HG03378 (cell line): Measurements from ENCODE around the gene TCFL5.
"Not testable (repeated sequence)": the region's sequence is repeated elsewhere in the genome, so short reads cannot be mapped to it uniquely, and the experiment has no call there.

Experiments
- ATAC-seq: cut with Tn5 transposase; IDR thresholded peaks from one replicate; pipeline ENCODE4 v1.9.1; 2021; ENCODE audit warnings: mild to moderate bottlenecking, moderate library complexity; ENCODE audit not compliant: unreplicated experiment

Gene TCFL5

DNA sequence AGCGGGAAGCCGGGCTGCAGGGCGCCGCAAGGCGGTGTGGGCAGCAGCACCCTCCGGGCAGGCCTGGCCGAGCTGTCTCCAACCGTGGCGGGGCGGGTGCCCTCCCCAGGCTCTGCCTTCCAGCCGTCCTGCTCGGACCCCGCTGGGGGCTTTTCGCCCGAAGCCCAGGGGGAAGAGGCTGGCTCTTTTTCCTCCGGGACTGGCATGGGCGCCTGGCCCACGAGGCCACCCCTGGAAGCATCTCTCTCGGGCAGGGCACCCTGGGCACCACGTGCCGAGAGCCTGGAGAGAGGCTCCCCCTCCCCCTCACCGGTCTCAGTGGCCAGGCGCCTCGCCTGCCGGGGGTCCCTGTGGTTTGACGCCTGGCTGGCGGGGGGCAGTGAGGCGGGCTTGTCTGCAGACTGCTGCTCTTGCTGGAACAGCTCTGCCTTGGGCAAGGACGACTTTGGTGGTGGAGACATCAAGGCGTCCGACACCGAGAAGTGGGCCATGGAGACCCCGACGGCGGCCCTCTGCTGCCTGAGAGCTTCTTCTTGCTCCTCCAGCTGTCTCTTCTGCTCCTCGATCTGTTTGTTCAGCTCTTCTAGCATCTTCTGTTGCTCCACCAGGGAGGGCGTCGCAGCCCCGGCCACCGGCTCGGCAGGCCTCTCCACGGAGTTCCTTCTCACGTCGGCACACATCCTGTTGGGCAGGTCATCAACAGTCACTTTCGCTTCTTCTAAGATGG, 19.5 kb upstream of the TCFL5 start:
- no peak for ATAC-seq

DNA sequence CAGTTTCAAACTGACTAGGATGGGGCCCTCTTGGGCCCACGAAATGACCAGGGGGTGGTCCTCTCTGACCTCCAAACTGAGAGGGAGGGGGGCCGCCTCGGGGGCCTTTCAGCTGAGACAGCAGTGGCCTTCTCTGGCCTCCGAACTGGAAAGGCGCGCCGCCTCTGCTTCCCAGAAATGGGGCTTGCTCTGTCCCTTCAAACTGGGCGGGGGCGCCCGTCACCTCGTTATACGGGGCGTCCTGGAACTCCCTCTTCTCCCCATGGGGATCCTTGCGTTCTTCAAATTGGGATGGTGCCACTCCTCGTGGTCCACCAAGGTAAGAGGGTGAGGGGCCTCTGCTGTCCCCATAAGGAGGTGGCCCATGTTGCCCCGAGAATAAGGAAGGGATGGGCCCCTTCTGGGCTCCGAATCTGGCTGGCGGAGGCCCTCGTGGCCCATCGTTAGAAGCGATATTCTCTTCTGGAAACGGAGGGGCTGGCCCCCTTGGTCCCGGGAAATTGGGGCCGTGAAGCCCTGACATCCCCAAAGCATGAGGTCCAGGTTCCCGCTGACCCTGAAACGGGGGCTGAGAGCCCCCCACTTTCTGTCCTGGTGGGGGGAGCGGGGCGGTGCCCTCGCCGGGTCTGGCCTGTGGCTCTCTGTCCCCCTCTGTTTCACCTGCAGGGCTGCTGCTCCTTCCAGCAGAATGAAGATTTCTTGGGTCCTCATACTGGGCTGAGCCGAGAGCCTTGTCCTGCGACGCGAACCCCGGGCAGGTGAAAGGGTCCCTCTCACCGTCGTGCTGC, 18.7 kb upstream of the TCFL5 start:
- ATAC-seq: no peak

DNA sequence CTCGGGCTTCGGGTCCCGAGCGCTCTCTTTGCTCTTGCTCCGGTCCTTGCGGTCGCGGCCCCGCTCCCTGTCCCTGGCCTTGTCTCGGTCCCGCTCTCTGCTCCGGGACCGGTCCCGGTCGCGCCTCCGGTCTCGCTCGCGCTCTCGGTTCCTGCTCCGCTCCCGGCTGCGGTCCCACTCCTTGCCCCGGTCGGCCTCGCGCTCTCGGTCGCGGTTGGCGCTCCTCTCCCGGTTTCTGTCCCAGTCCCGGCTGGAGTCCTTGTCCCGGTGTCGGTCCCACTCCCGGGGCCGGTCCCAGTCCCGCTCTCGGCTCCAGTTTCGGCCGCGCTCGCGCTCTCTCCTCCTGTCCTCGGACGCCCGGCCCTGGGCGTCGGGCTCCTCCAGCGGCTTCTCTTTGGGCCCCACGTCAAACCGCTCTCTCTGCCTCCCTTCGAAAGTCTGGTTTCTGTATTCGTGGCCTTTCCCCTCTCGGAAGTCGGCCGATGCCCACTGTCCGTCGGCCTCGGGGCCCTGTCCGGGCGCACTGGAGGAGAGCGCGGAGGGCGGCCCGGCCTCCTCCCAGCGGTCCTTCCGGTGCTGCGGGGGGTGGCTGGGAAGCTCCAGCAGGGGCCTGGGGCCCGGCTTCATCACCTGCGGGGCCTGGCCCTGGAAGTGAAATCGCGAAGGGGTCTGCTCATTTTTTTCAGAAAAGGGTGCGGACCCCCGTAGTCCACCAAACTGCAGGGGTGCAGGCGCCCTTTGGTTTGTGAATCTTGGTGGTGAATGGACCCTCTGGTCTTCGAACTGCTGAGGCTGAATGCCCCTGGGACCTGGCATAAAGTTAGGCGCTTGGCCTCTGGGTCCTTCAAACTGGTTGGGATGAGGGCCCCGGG, 17.9 kb upstream of the TCFL5 start:
- ATAC-seq: no peak

DNA sequence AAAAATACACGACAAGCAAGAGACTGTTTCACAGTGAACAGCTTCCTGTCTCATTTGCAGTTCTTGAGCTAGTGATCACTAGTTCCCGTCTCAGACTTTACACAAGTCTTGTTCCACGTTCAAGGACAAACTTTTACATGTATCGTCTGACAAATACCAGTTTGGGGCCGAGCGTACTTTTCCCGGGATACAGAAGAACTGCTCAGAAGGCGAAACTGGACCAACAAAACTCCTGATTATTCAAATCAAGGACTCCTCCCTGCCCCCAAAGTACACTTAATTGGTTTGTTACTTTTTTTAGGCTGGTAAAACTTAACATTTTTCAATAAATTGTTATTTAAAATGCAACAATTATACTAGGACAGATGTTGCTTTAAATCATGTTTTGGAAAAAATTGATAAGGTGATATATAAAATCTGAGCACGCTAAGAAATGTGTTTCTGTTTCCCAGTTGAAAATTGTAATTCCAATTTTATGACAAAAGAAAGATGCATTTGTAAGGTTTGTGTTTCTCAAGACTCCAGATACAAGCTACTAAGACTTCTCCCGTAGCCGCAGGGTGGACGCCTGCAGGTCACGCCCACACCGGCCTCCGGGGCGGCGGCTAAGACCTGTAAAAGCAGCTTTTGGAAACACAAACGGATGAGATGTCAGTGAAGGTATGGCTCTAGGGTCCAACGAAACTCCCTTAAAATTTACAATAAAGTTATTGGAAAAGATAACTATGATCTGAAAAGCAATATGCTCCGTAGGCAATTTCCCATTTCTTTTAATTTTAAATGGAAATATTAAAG, 16.8 kb upstream of the TCFL5 start:
- no peak for ATAC-seq

DNA sequence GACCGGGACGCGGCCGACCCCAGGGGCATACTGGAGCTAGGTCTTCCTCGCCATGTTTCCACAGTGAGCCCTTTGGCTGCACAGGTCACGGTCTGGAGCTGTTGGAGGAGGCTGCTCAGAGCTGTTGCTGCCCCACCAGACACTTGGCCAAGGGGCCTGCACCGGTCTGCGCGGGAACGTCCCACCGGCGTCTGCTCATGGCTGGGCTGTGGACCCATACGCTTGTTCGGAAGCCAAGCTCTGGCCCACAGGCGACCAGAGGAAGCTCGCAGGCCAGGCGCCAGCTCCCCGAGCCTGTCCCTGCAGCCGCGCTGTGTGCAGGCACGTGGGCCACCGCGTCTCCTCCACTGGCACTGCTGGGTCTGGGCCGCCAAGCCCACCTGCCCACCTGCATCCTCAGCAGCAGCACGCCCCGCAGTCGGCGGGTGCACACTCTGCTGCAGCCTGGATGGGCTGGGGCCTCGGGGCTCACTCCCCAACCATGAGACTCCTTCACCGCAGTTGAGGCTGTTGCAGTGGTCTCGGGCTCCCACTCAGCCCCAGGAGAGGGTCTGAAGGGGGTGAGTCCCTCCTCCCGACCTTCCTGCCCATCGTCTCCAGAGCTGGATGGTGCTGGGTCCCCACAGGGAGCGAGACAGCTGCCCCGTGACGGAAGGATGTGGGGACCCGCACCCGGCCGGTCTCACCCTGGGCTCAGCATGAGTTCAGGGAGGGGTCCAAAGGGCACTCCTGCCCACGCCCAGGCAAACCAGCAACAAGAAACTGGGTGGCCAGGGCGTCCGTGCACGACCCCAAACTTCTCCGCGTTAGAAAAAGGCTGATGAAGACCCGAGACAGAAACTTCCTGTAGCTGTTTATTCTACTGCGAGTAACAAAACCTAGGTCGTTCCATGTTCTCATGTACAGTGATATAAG, 15.5 kb upstream of the TCFL5 start:
- ATAC-seq: no peak

DNA sequence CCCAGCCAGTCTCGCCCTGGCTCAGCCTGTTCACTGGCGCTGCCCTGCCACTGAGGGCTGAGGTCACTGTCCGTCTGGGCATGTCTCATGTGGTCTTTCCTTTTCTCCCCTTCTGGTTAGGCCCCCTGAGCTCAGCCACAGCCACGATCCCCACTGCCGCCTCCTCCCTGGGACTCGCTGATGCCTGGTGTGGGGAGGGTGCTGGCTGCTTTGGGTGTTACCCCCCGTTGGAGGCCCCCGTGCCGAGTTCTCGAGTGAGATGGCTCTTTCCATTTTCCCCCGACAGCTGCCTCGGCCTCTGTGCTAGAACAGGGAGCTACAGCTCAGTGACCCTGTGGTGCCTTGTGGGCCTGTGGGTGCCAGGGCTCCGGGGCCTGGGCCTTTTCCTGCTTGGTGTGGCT, 14.9 kb upstream of the TCFL5 start:
- no peak for ATAC-seq

DNA sequence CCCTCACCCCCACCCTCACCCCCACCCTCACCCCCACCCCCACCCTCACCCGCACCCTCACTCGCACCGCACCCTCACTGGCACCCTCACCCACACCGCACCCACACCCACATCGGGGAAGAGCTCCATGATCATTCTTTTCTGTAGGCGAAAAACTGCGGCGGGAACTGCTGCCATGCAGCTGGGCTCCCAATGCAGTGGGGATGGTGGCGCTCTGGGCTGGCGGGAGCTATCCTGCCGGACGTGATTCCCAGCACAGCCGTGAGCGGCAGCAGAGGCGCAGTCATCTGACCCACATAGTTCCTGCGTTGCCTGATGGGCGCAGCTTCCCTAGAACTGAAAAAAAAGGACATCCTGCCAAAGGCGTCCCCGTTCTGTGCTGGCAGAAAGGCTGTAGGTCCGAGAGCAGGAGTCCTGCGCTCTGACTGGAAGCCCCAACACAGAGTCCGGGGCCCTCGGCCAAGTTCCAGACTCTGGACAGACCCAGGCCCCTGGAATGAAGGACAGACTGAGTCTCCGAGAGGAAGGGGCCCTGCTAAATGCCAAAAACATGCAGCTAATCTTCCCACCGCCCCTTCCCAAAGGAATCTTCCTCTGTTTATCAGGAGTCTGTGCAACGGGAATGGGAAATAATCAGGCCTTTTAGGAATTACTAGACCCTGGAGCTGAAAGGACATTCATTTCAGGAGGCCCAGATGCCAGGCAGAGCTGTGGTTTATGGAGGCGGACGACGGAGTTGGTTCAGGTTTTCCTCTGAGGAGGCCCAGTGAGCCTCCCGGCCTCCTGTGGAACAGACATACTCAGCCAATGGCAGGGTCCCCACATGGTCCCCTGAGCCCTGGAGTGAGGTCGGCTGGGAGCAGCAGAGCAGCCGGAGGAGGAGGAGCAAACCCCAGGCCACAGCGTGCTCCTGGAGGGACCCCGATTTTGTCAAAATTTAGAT, 14.1 kb upstream of the TCFL5 start:
- ATAC-seq: no peak

DNA sequence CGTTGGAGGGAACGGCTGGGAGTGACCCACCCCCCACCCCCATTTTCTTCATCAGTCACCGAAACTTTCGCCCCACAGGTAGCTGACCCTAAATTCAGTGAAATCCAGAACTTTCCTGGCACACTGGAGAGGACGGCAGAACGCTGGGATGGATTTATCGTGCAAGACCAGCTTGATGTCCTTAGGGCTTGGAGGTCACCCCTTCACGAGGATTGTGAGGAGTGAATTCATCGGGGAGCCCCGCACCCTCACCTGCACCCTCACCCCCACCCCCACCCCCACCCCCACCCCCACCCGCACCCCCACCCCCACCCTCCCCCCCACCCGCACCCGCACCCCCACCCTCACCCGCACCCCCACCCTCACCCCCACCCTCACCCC, 13.3 kb upstream of the TCFL5 start:
- no peak for ATAC-seq

DNA sequence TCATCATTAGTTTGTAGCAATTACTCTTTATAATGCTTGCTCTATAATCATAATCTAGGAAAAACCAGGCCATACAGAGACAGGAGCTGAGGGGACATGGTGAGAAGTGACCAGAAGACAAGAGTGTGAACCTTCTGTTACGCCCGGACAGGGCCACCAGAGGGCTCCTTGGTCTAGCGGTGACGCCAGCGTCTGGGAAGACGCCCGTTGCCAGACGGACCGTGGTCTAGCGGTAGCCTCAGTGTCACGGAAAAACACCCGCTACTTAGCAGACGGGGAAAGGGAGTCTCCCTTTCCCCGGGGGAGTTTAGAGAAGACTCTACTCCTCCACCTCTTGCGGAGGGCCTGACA, 12.0 kb upstream of the TCFL5 start:
- ATAC-seq: not testable (repeated sequence)

DNA sequence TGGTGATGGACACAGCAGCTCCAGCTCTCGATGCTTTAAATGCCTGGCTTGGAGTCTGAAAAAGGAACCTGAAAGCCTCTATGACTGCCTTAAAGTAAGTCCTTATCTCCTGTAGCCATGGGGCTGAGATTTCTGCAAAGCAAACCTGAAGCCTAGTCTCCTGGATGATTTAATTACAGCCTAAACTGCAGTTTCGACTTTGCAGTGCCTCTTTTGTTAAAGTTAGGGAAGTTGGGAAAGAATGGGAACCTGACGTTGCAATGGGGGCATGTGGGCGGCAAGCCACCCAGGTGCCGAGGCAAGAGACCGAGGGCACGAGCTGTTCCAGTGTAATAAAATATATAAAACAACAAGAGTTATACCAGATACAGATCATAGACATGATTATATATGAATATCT, 11.7 kb upstream of the TCFL5 start:
- no peak for ATAC-seq

DNA sequence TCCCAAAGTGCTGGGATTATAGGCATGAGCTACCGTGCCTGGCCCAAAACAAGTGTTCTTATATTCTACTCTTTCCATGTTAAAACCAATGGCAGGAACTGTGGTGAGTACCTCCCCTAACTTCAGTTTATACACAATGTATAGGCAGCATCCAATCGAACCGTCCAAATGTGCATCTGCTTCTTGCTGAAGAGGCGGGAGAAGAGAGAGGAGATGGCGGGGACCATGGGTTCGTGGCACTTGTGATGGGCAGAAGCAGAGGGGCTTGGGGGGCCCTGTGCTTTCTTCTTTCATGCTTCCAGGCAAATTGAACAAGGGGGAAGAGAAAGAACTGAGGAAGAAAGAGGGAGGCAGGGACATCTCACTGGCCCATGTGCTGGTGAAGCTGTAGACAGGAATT, 11.2 kb upstream of the TCFL5 start:
- no peak for ATAC-seq

DNA sequence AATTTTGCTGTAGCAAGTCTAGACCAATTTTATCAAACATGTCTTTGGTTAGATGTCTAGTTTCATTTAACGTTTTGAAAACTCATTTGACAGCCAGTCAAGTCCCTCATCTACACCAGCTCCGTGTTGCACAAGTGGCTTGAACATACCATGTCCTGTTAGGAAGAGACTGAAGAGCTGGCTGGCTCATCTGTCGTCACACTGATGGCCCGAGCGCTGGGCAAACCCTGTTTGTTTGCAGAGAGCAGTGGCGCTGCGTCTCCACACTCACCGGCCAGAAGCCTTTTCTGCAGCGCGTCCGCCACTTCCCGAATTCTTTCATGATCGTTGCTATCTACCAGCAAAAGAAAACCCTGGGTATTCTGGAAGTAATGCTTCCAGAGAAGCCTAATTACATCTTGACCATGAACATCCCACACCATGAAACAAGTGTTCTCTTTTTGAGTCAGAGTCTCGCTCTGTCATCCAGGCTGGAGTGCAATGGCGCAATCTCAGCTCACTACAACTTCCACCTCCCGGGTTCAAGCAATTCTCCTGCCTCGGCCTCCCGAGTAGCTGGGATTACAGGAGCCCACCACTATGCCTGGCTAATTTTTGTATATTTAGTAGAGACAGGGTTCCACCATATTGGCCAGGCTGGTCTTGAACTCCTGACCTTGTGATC, 10.7 kb upstream of the TCFL5 start:
- no peak for ATAC-seq

DNA sequence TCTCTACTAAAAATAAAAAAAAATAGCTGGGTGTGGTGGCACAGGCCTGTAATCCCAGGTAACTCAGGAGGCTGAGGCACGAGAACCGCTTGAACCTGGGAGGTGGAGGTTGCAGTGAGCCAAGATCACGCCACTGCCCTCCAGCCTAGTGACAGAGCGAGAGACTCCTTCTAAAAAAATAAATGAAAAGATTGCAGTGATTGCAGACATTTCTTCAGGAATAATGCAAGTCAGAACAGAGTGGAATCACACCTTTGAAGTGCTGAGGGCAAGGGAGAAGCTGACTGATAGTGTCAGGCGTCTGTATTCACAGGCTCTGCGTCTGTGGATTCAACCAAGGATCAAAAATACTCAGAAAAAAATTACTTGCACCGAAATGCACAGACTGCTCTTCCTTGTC, 2.6 kb upstream of the TCFL5 start:
- no peak for ATAC-seq

DNA sequence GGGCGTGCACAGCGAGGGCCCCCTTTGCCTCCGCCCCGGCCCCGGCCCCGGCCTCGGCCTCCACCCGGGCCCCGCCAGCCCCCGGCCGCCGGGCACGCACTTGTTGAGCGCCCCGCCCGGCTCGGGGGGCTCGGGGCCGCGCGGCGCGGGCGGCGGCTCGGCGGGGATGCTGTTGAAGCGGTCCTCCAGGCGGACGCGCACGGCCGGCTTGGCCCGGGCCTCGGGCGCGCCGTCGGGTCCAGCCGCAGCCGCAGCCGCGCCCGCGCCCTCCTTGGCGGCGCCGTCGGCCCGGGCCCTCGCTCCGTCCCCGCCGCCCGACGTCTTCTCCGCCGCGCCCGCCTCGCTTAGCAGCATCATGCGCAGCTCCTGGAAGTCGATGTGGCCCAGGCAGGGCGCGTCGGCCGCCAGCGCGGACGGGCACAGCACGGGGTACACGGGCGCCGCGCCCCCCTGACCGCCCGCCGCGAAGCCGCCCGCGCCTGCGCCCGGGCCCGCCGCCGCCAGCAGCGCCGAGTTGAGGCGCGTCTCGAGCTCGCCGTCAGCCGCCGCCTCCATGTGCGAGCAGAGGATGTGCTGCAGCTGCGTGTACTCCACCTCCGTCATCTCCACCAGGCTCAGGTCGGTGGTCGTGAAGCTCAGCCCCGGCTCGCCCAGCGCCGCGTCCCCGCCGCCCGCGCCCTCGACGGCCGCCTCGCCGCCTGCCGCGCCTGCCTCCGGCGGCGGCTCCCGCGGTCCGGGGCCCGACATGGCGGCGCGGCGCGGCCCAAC, 514 bp downstream of the TCFL5 start:
- no peak for ATAC-seq

DNA sequence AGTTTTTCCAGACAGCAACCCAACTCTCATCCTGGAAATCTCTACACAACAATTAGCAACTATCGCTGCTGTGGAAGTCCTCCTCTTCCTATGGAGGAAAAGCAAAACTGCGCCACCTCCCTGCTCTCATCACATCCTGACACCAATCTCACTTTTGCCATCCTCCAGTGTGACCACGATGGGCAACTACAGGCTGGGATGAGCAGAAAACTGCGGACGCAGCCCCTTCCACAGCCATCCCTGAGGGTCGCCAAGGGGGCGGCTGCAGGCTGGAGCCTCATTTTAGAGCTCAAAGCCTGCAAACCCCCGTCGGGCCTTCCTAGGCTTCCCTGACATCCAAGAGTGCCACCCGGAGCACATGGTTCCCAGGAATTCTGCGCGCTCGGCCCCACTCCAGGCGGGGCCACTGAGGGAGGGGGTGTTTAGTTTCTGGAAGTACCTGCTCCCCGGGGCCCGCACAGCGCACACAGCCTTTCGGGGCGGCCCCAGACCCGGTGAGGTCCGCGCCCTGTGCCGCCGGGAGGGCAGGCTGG, 1.2 kb downstream of the TCFL5 start:
- ATAC-seq: no peak

DNA sequence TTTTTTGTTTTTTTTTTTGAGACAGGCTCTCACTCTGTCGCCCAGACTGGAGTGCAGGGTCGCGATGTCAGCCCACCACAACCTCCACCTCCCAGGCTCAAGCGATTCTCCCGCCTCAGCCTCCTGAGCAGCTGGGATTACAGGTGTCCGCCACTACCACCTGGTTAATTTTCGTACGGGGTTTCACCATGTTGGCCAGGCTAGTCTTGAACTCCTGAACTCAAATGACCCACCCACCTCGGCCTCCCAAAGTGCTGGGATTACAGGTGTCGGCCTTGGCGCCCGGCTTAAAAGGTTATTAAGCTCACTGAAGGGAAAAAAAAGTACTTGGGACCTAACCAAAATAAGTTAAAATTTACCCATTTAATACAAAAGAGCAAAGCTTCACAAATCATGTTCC, 1.9 kb downstream of the TCFL5 start:
- ATAC-seq: no peak
